ENCODE data around the gene SLC19A1. TPM values are rescaled to one million over a fixed set of nuclear protein-coding genes. Genes with fewer than 3 reads are reported as not detected.

SLC19A1 gene
- total RNA-seq, 4 donors from 2014 or later = 3.6 to 7.3 (median 5.0) TPM

GRCh38 chr21:45453308-45453950, 88.8 kb downstream of the SLC19A1 start:
- H3K4me3 ChIP-seq (ENCODE audit: low read depth, poor library complexity, severe bottlenecking) = no peak overlapping the region
- intact Hi-C loops (cut with DNase I; ENCODE audit: low total_unique reads) = no loop called here
- TF ChIP-seq CTCF (IDR thresholded peaks at IDR 0.05) (no peak), POLR2A (IDR thresholded peaks at IDR 0.05) (no peak)
- 54 to 57% methylated on average over 13 of the region's 13 CpGs for WGBS, 2 donors
- no peak for DNase-seq (ENCODE audit: low spot score in 2 of 2)

GRCh38 chr21:45452696-45453307, 89.4 kb downstream of the SLC19A1 start:
- no peak for TF ChIP-seq POLR2A (IDR thresholded peaks at IDR 0.05)
- no peak for TF ChIP-seq CTCF (IDR thresholded peaks at IDR 0.05)

GRCh38 chr21:45451771-45452182, 90.5 kb downstream of the SLC19A1 start:
- no peak for DNase-seq (ENCODE audit: low spot score in 2 of 2)
- no peak overlapping the region for H3K4me3 ChIP-seq (ENCODE audit: low read depth, poor library complexity, severe bottlenecking)
- 94 to 97% methylated on average over 12 of the region's 12 CpGs for WGBS, 2 donors
- TF ChIP-seq POLR2A (IDR thresholded peaks at IDR 0.05) = no peak
- no peak for TF ChIP-seq CTCF (IDR thresholded peaks at IDR 0.05)
- intact Hi-C loops (cut with DNase I; ENCODE audit: low total_unique reads) = no loop called here

More at GRCh38 chr21:45452696-45453307, 89.4 kb downstream of the SLC19A1 start:
- intact Hi-C loops (cut with DNase I; ENCODE audit: low total_unique reads) = no loop called here
- no peak overlapping the region for H3K4me3 ChIP-seq (ENCODE audit: low read depth, poor library complexity, severe bottlenecking)
- 91 to 95% methylated on average over 7 of the region's 7 CpGs for WGBS, 2 donors
- no peak for DNase-seq (ENCODE audit: low spot score in 2 of 2)

GRCh38 chr21:45451091-45451740, 91.0 kb downstream of the SLC19A1 start:
- intact Hi-C loops (cut with DNase I; ENCODE audit: low total_unique reads) = no loop called here
- TF ChIP-seq POLR2A (IDR thresholded peaks at IDR 0.05) = no peak
- no peak for TF ChIP-seq CTCF (IDR thresholded peaks at IDR 0.05)
- WGBS, 2 donors = 88 to 93% methylated on average over 20 of the region's 20 CpGs
- DNase-seq (ENCODE audit: low spot score in 2 of 2) = no peak
- no peak overlapping the region for H3K4me3 ChIP-seq (ENCODE audit: low read depth, poor library complexity, severe bottlenecking)

GRCh38 chr21:45450423-45451090, 91.7 kb downstream of the SLC19A1 start:
- intact Hi-C loops (cut with DNase I; ENCODE audit: low total_unique reads) = no loop called here
- TF ChIP-seq POLR2A (IDR thresholded peaks at IDR 0.05) = no peak
- DNase-seq (ENCODE audit: low spot score in 2 of 2) = no peak
- H3K4me3 ChIP-seq (ENCODE audit: low read depth, poor library complexity, severe bottlenecking) = no peak overlapping the region
- WGBS, 2 donors = 72 to 76% methylated on average over 20 to 24 of the region's 24 CpGs
